IMR-90 (cell line): ENCODE data around the gene THSD7B. TPM values are rescaled to one million over a fixed set of nuclear protein-coding genes. Genes with fewer than 3 reads are reported as not detected.

Experiments used
- ATAC-seq: fragments of 200-7000 bp; cut with Tn5 transposase; 2 replicates; pipeline ENCODE4 v1.9.1; 2020; ENCODE audit warnings: low read depth, mild to moderate bottlenecking, moderate library complexity
- BruUV-seq: library from RNA; stranded (reverse); fragments of 400-500 nt; replicated peaks from 2 replicates; lab custom pipeline; 2021; lab: Mats Ljungman, UMichigan
- CTCF ChIA-PET: fragments of 300-600 bp; formaldehyde crosslinking; extraction: SDS; loops from one replicate; lab custom pipeline; 2021; ENCODE audit warnings: antibody characterized with exemption; lab: Yijun Ruan, JAX
- POLR2A ChIA-PET: fragments of 300-600 bp; sonication (Branson Sonifier 250); formaldehyde crosslinking; loops from one replicate; lab custom pipeline; 2022; ENCODE audit warnings: antibody characterized with exemption; ENCODE audit not compliant: unreplicated experiment; lab: Charles Lee
- DNase-seq: peaks from one replicate; pipeline ENCODE4 v3.0.0; 2013
- H2AFZ ChIP-seq: replicated peaks from 2 replicates; pipeline ENCODE3; 2013; ENCODE audit warnings: low read length, mild to moderate bottlenecking; ENCODE audit not compliant: poor library complexity
- H2AK5ac ChIP-seq: 2 replicates; pipeline ENCODE4 v1.6.1; 2013; ENCODE audit warnings: low read depth, low read length, inconsistent platforms
- H2AK9ac ChIP-seq: replicated peaks from 2 replicates; pipeline ENCODE3; 2013; ENCODE audit warnings: mild to moderate bottlenecking, low read depth, low read length, moderate library complexity; ENCODE audit not compliant: poor library complexity
- H2BK120ac ChIP-seq: 2 replicates; pipeline ENCODE4 v1.6.1; 2013; ENCODE audit warnings: low read depth, low read length, inconsistent platforms
- H2BK15ac ChIP-seq: 3 replicates; pipeline ENCODE4 v1.6.1; 2013; ENCODE audit warnings: low read depth, low read length, inconsistent platforms
- H2BK20ac ChIP-seq: 2 replicates; pipeline ENCODE4 v1.6.1; 2013; ENCODE audit warnings: low read depth, mild to moderate bottlenecking, inconsistent platforms, low read length, moderate library complexity
- H2BK5ac ChIP-seq: 2 replicates; pipeline ENCODE4 v1.6.1; 2013; ENCODE audit warnings: mild to moderate bottlenecking, low read depth, low read length, inconsistent platforms; ENCODE audit not compliant: poor library complexity, severe bottlenecking
- H3K14ac ChIP-seq: replicated peaks from 2 replicates; pipeline ENCODE4 v1.6.1; 2013; ENCODE audit warnings: low read depth, low read length, inconsistent platforms
- H3K18ac ChIP-seq: 2 replicates; pipeline ENCODE4 v1.6.1; 2013; ENCODE audit warnings: low read depth, low read length, control low read depth
- H3K23ac ChIP-seq: 2 replicates; pipeline ENCODE4 v1.6.1; 2013; ENCODE audit warnings: low read depth, low read length, inconsistent platforms
- H3K27ac ChIP-seq: 2 replicates; pipeline ENCODE4 v1.5.1; 2013; ENCODE audit warnings: mild to moderate bottlenecking, control low read depth, low read length; ENCODE audit not compliant: insufficient read depth
- H3K27me3 ChIP-seq: 2 replicates; pipeline ENCODE4 v1.6.1; 2013; ENCODE audit warnings: low read length; ENCODE audit not compliant: control insufficient read depth, insufficient read depth
- H3K36me3 ChIP-seq: 2 replicates; pipeline ENCODE4 v1.6.1; 2013; ENCODE audit warnings: low read length, mixed read lengths; ENCODE audit not compliant: control insufficient read depth, insufficient read depth
- H3K4ac ChIP-seq: 2 replicates; pipeline ENCODE4 v1.6.1; 2013; ENCODE audit warnings: low read depth, low read length, inconsistent platforms
- H3K4me1 ChIP-seq: 2 replicates; pipeline ENCODE4 v1.6.1; 2013; ENCODE audit warnings: low read length, mixed read lengths; ENCODE audit not compliant: control insufficient read depth, insufficient read depth
- H3K4me2 ChIP-seq: 2 replicates; pipeline ENCODE4 v1.6.1; 2013; ENCODE audit warnings: low read depth, mild to moderate bottlenecking, control low read depth, low read length, moderate library complexity
- H3K4me3 ChIP-seq: 2 replicates; pipeline ENCODE4 v1.5.1; 2013; ENCODE audit warnings: low read depth, mild to moderate bottlenecking, control low read depth, low read length, moderate library complexity; ENCODE audit not compliant: insufficient read depth
- H3K56ac ChIP-seq: 2 replicates; pipeline ENCODE4 v1.6.1; 2013; ENCODE audit warnings: low read length, inconsistent platforms; ENCODE audit not compliant: insufficient read depth; ENCODE audit errors: extremely low read depth
- H3K79me1 ChIP-seq, 2 experiments: 2 replicates each; pipeline ENCODE4 v1.6.1; 2013; ENCODE audit warnings: low read length in 2 of 2, inconsistent platforms in 1 of 2, low read depth in 1 of 2
- H3K9ac ChIP-seq: 2 replicates; pipeline ENCODE4 v1.6.1; 2013; ENCODE audit warnings: low read depth, low read length, control low read depth
- H3K9me1 ChIP-seq: 2 replicates; pipeline ENCODE4 v1.6.1; 2013; ENCODE audit warnings: low read length, inconsistent platforms; ENCODE audit not compliant: insufficient read depth
- H3K9me3 ChIP-seq: 2 replicates; pipeline ENCODE4 v1.6.1; 2013; ENCODE audit warnings: low read length; ENCODE audit not compliant: control insufficient read depth, insufficient read depth
- H4K20me1 ChIP-seq: 2 replicates; pipeline ENCODE4 v1.6.1; 2013; ENCODE audit warnings: low read length, inconsistent platforms; ENCODE audit not compliant: insufficient read depth
- H4K5ac ChIP-seq: 2 replicates; pipeline ENCODE4 v1.6.1; 2013; ENCODE audit warnings: mild to moderate bottlenecking, low read depth, low read length, control low read depth
- H4K8ac ChIP-seq, 2 experiments: 2 replicates each; pipeline ENCODE4 v1.6.1; 2013; ENCODE audit warnings: low read depth in 2 of 2, low read length in 2 of 2, control low read depth in 1 of 2, inconsistent platforms in 1 of 2
- H4K91ac ChIP-seq: 2 replicates; pipeline ENCODE4 v1.6.1; 2013; ENCODE audit warnings: low read depth, low read length, inconsistent platforms; ENCODE audit not compliant: insufficient read depth
- CHD1 ChIP-seq: IDR thresholded peaks from 2 replicates; pipeline ENCODE4 v1.6.1; 2012; ENCODE audit warnings: low read depth, low read length, improper control_type of control experiment
- WGBS, 2 experiments: methylation state at CpG; one replicate each; pipeline versions ENCODE4 v1.1.5 to v1.1.7; 2013; ENCODE audit warnings: missing lambda C conversion rate in 2 of 2; ENCODE audit not compliant: insufficient read length in 1 of 2; ENCODE audit errors: extremely low coverage in 2 of 2; 5-methylcytosine and 5-hydroxymethylcytosine counted together
- dilution Hi-C: fragments of 300-500 bp; cut with HindIII; formaldehyde crosslinking; loops from one replicate; pipeline ENCODE4 v1.14.3; 2018; ENCODE audit warnings: low sequenced_read_pairs; ENCODE audit not compliant: unreplicated experiment
- in situ Hi-C: fragments of 300-500 bp; cut with MboI; formaldehyde crosslinking; loops from 3 replicates; pipeline ENCODE4 v1.14.3; 2019; ENCODE audit warnings: low sequenced_read_pairs, inconsistent platforms, mixed read lengths
- intact Hi-C: fragments of 100-400 bp; cut with micrococcal nuclease; formaldehyde crosslinking; loops from 2 replicates; pipeline ENCODE4 v1.10.0; 2022
- polyA plus RNA-seq, 3 experiments: library from polyadenylated mRNA; depleted of rRNA; stranded (reverse); fragments of >200 nt; gene quantifications; 2 replicates each; pipeline ENCODE4 v1.2.3, GENCODE V29; 2012; ENCODE audit warnings: low replicate concordance in 1 of 3
- total RNA-seq: library from RNA; depleted of rRNA; stranded (reverse); fragments of >200 nt; gene quantifications from 2 replicates; pipeline ENCODE4 v1.2.3, GENCODE V29; 2012
- TF ChIP-seq, protein P1 (sequence below): conservative IDR thresholded peaks from 2 replicates; pipeline ENCODE4 v1.5.1; 2012; ENCODE audit warnings: mild to moderate bottlenecking, low read depth, low read length, improper control_type of control experiment
- TF ChIP-seq, protein P2 (sequence below): fragments of 150-350 bp; IDR thresholded peaks from 2 replicates; pipeline ENCODE4 v1.6.1; 2016; ENCODE audit warnings: low read depth, mild to moderate bottlenecking, low read length, moderate library complexity, borderline replicate concordance

The THSD7B gene
- total and polyA plus RNA-seq, 2 of the 4 experiments (the other 2 are of a cell fraction): not detected

DNA sequence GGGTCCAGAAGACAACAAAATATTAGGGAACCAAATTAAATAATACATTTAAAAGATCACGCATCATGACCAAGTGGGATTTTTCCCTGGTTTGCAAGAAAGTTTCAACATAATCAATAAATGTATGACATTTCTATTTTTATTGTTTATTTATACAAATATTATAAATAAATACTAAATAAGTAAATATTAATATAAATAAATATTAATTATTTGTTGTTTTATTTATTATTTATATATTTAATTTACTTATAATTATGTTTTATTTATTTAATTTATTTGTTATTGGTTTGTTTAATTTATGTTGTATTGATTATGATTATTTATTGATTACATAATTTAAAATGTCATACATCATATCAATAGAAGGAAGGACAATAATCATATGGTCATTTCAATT lies 956.4 kb downstream of the THSD7B start:
- dilution Hi-C loops: no loop called here
- H2BK120ac ChIP-seq: no peak overlapping the region
- H3K36me3 ChIP-seq: no peaks in the 10 kb centered on the region
- CTCF ChIA-PET: no interaction called here
- peaks cover 2% of the 10 kb centered on the region; the same call in 1 of the 2 replicates for H3K9me3 ChIP-seq
- H4K8ac ChIP-seq: no peak overlapping the region
- no peak overlapping the region for H4K91ac ChIP-seq
- no peak overlapping the region for H4K5ac ChIP-seq
- no peaks in the 10 kb centered on the region for H4K20me1 ChIP-seq
- intact Hi-C loops: no loop called here
- WGBS, 2 experiments: no CpG with 5 or more reads among the region's 1 CpG
- DNase-seq (no peak), ATAC-seq (no peak)
- H3K18ac ChIP-seq: no peak overlapping the region
- H2AK5ac ChIP-seq: no peak overlapping the region
- no peaks in the 10 kb centered on the region for H3K27me3 ChIP-seq
- in situ Hi-C loops: no loop called here
- no peak overlapping the region for H3K4me3 ChIP-seq
- H2AK9ac ChIP-seq: no peak overlapping the region
- no peaks in the 10 kb centered on the region for H3K9me1 ChIP-seq
- H2BK20ac ChIP-seq: no peak overlapping the region
- no peak overlapping the region for H2BK5ac ChIP-seq
- H3K56ac ChIP-seq: no peak overlapping the region
- H3K4ac ChIP-seq: no peak overlapping the region
- no peak overlapping the region for H2BK15ac ChIP-seq
- POLR2A ChIA-PET: no interaction called here
- no peak overlapping the region for H3K14ac ChIP-seq
- H3K27ac ChIP-seq: no peak overlapping the region
- H3K4me1 ChIP-seq: no peaks in the 10 kb centered on the region
- no peak overlapping the region for H2AFZ ChIP-seq
- no peak for TF ChIP-seq CHD1
- TF ChIP-seq, protein P1, sequence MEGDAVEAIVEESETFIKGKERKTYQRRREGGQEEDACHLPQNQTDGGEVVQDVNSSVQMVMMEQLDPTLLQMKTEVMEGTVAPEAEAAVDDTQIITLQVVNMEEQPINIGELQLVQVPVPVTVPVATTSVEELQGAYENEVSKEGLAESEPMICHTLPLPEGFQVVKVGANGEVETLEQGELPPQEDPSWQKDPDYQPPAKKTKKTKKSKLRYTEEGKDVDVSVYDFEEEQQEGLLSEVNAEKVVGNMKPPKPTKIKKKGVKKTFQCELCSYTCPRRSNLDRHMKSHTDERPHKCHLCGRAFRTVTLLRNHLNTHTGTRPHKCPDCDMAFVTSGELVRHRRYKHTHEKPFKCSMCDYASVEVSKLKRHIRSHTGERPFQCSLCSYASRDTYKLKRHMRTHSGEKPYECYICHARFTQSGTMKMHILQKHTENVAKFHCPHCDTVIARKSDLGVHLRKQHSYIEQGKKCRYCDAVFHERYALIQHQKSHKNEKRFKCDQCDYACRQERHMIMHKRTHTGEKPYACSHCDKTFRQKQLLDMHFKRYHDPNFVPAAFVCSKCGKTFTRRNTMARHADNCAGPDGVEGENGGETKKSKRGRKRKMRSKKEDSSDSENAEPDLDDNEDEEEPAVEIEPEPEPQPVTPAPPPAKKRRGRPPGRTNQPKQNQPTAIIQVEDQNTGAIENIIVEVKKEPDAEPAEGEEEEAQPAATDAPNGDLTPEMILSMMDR: no peak
- TF ChIP-seq, protein P2, sequence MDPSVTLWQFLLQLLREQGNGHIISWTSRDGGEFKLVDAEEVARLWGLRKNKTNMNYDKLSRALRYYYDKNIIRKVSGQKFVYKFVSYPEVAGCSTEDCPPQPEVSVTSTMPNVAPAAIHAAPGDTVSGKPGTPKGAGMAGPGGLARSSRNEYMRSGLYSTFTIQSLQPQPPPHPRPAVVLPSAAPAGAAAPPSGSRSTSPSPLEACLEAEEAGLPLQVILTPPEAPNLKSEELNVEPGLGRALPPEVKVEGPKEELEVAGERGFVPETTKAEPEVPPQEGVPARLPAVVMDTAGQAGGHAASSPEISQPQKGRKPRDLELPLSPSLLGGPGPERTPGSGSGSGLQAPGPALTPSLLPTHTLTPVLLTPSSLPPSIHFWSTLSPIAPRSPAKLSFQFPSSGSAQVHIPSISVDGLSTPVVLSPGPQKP: no peak
- H3K9ac ChIP-seq: no peak overlapping the region
- BruUV-seq: no TSS peak
- no peak overlapping the region for H3K23ac ChIP-seq
- H3K4me2 ChIP-seq: no peak overlapping the region
- H3K79me1 ChIP-seq: no peaks in the 10 kb centered on the region
